ENCODE measurements around the gene ZSWIM1. TPM values are rescaled to one million over a fixed set of nuclear protein-coding genes. Genes with fewer than 3 reads are reported as not detected.

The ZSWIM1 gene
- polyA plus RNA-seq, 3 donors from 2014 or later, result 0.55 to 0.68 TPM; not detected in 1

GRCh38 chr20:45887346-45887715 lies 6.3 kb downstream of the ZSWIM1 start, which contains the start of gene SPATA25:
TSS of gene SPATA25 (minus strand) at chr20:45887622. CDS start at chr20:45887590, 32 bp downstream.
- Mint-ChIP-seq H3K36me3 (peaks cover 0 to 12% (median under 1%) of the 10 kb centered on the region in 3 donors), H3K27ac (no peak within 1 kb of the TSS), H3K4me1 (peaks cover 14 to 17% of the 10 kb centered on the region in 2 donors), H3K9me3 (no peaks in the 10 kb centered on the region), H3K4me3 (no peak within 1 kb of the TSS), H3K27me3 (ENCODE audit: low read depth in 3 of 3) (peaks cover 2 to 3% (median 3%) of the 10 kb centered on the region in 3 donors)
- no peak for DNase-seq

DNA sequence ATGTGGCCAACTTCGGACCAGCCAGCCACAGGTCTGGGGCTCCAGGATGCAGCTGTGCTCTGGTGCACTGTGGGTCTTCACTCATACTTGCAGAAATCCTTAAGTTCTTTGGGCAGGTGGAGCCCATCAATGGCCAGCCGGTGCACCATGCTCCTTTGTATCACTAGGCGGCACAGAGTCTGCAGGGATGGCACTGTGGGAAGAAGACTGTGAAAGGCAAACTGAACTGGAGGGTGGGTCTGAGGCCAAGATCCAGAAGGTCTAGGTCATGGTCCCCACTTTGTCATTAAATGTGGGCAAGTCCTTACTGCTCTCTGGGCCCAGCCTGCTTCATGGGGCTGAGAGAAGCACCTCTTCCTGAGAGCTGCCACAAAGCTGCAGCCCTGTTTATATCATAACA lies 7.7 kb downstream of the ZSWIM1 start:
- DNase-seq, result no peak
- Mint-ChIP-seq H3K4me3 (no peak overlapping the region), H3K4me1 (peaks cover 22% of the 10 kb centered on the region in 2 donors), H3K36me3 (peaks cover 0 to 4% (median 0%) of the 10 kb centered on the region in 3 donors), H3K27ac (no peak overlapping the region), H3K9me3 (no peaks in the 10 kb centered on the region), H3K27me3 (ENCODE audit: low read depth in 3 of 3) (peaks cover 2 to 6% (median 3%) of the 10 kb centered on the region in 3 donors)

GRCh38 chr20:45890077-45890984 lies 9.3 kb downstream of the ZSWIM1 start:
- Mint-ChIP-seq H3K9me3 (no peaks in the 10 kb centered on the region), H3K4me1 (peaks cover 22 to 25% of the 10 kb centered on the region in 2 donors), H3K4me3 (peak overlapping the region; percentile 89 to 93 (median 92)), H3K36me3 (peaks cover 5 to 7% (median 6%) of the 10 kb centered on the region in 3 donors), H3K27me3 (ENCODE audit: low read depth in 3 of 3) (peaks cover 2 to 6% (median 3%) of the 10 kb centered on the region in 3 donors), H3K27ac (peak overlapping the region in 5 of 6 donors; percentile 46 to 76 (median 67))
- DNase-seq, result peak; percentile 43 to 53 (median 52)

GRCh38 chr20:45890985-45891983 lies 10.3 kb downstream of the ZSWIM1 start, which contains the start of the genes CTSA and NEURL2:
TSS of gene CTSA (plus strand) at chr20:45891335. CDS start at chr20:45891569, 234 bp downstream.
TSS of gene NEURL2 (minus strand) at chr20:45891208. CDS start at chr20:45890991, 217 bp downstream.
- peak; percentile 81 to 82 (median 81) for DNase-seq
- Mint-ChIP-seq H3K9me3 (no peaks in the 10 kb centered on the region), H3K4me3 (peak within 1 kb of the TSS; percentile 89 to 93 (median 92)), H3K27ac (peak within 1 kb of the TSS; percentile 62 to 85 (median 74)), H3K27me3 (ENCODE audit: low read depth in 3 of 3) (peaks cover 2 to 6% (median 3%) of the 10 kb centered on the region in 3 donors), H3K36me3 (peaks cover 5 to 7% (median 6%) of the 10 kb centered on the region in 3 donors), H3K4me1 (peaks cover 22 to 25% of the 10 kb centered on the region in 2 donors)

DNA sequence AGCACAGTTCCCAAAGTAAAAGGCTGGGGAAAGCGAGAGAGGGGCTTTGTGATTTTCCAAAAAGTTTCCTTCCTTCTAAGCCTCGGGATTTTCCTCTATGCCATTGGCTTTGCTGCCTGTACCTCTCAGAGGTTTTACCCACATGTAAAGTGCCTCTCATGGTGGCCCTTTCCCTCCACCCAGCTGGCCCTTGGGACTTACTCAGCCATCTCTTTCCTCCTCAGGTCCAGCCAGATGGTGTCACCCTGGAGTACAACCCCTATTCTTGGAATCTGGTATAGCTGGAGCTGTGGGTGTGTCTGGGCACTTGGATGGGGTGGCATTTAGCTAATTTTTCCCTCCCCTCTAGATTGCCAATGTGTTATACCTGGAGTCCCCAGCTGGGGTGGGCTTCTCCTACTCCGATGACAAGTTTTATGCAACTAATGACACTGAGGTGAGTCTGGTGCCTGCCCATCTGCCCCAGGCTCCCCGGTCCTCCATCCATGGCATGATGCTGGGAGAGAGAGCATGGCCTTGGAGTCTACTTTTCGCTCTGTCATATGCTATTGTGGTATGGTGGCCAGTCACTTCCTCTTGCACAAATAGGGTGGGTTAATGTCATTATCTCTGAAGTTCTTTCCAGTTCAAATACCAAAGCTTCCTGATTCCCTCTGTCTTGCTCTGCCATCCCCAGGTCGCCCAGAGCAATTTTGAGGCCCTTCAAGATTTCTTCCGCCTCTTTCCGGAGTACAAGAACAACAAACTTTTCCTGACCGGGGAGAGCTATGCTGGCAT lies 11.2 kb downstream of the ZSWIM1 start:
- peaks cover 22 to 25% of the 10 kb centered on the region in 2 donors for H3K4me1 Mint-ChIP-seq

GRCh38 chr20:45892828-45893500 lies 11.9 kb downstream of the ZSWIM1 start:
- peaks cover 5 to 17% (median 12%) of the 10 kb centered on the region in 3 donors for H3K36me3 Mint-ChIP-seq
- peaks cover 2 to 6% (median 3%) of the 10 kb centered on the region in 3 donors for H3K27me3 Mint-ChIP-seq (ENCODE audit: low read depth in 3 of 3)
- H3K9me3 Mint-ChIP-seq, result no peaks in the 10 kb centered on the region
- DNase-seq, result peak in 2 of 3 donors; percentile 32 to 39
- peak overlapping the region in 4 of 6 donors; percentile 34 to 69 (median 54) for H3K27ac Mint-ChIP-seq
- peak overlapping the region; percentile 80 to 93 (median 89) for H3K4me3 Mint-ChIP-seq
- peaks cover 22 to 25% of the 10 kb centered on the region in 2 donors for H3K4me1 Mint-ChIP-seq

More for the DNA sequence above, 11.2 kb downstream of the ZSWIM1 start:
- no peak for DNase-seq
- peaks cover 2 to 6% (median 3%) of the 10 kb centered on the region in 3 donors for H3K27me3 Mint-ChIP-seq (ENCODE audit: low read depth in 3 of 3)
- peaks cover 5 to 11% (median 7%) of the 10 kb centered on the region in 3 donors for H3K36me3 Mint-ChIP-seq
- H3K9me3 Mint-ChIP-seq, result no peaks in the 10 kb centered on the region
- H3K27ac Mint-ChIP-seq, result peak overlapping the region in 4 of 6 donors; percentile 34 to 69 (median 48)
- peak overlapping the region; percentile 80 to 93 (median 89) for H3K4me3 Mint-ChIP-seq

GRCh38 chr20:45893831-45894230 lies 12.8 kb downstream of the ZSWIM1 start:
- Mint-ChIP-seq H3K27ac (no peak overlapping the region), H3K9me3 (no peaks in the 10 kb centered on the region)

DNA sequence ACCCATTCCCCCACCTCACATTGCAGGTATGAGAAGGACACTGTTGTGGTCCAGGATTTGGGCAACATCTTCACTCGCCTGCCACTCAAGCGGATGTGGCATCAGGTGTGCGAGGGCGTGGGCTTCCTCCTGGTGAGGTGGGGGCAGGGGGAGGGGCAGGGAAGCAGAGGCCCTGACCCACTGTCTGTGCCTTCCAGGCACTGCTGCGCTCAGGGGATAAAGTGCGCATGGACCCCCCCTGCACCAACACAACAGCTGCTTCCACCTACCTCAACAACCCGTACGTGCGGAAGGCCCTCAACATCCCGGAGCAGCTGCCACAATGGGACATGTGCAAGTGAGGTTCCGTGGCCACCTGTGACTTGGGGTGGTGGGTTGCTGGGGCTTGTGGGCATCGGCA lies 13.8 kb downstream of the ZSWIM1 start:
- Mint-ChIP-seq H3K27ac (no peak overlapping the region), H3K27me3 (ENCODE audit: low read depth in 3 of 3) (peaks cover 2 to 6% (median 3%) of the 10 kb centered on the region in 3 donors), H3K4me3 (no peak overlapping the region), H3K4me1 (peaks cover 21 to 25% of the 10 kb centered on the region in 2 donors), H3K9me3 (no peaks in the 10 kb centered on the region), H3K36me3 (peaks cover 5 to 24% (median 12%) of the 10 kb centered on the region in 3 donors)
- DNase-seq, result no peak

More at GRCh38 chr20:45893831-45894230, 12.8 kb downstream of the ZSWIM1 start:
- H3K4me3 Mint-ChIP-seq, result peak overlapping the region in 3 of 5 donors; percentile 45 to 64 (median 50)
- no peak for DNase-seq
- peaks cover 5 to 21% (median 12%) of the 10 kb centered on the region in 3 donors for H3K36me3 Mint-ChIP-seq
- peaks cover 22 to 25% of the 10 kb centered on the region in 2 donors for H3K4me1 Mint-ChIP-seq
- peaks cover 2 to 6% (median 3%) of the 10 kb centered on the region in 3 donors for H3K27me3 Mint-ChIP-seq (ENCODE audit: low read depth in 3 of 3)

DNA sequence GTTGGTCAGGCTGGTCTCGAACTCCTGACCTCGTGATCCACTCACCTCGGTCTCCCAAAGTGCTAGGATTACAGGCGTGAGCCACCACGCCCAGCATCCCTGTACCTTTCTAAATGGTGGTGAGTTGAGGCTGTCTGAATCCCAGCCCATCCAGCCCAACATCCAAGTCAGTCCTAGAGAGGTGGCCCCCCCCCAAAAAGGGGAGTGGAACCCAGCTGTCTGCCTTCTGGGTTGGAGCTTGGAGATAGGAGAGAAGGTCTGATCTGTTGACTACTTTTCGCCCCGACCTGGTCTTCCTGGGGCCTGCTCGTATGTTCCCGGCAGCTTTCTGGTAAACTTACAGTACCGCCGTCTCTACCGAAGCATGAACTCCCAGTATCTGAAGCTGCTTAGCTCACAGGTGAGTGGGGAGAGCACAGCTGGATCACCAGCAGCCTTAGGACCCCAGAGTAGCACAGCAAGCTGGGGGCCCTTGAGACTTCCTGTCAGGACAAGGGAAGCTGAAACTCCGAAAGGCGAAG lies 15.7 kb downstream of the ZSWIM1 start:
- Mint-ChIP-seq H3K27me3 (ENCODE audit: low read depth in 3 of 3) (peaks cover 0 to 3% (median 2%) of the 10 kb centered on the region in 3 donors), H3K4me3 (no peak overlapping the region), H3K4me1 (peaks cover 15 to 16% of the 10 kb centered on the region in 2 donors), H3K9me3 (no peaks in the 10 kb centered on the region), H3K27ac (no peak overlapping the region), H3K36me3 (peaks cover 5 to 24% (median 12%) of the 10 kb centered on the region in 3 donors)
- DNase-seq, result no peak

- Mint-ChIP-seq H3K27me3 (ENCODE audit: low read depth in 3 of 3) (peaks cover 0 to 3% (median 2%) of the 10 kb centered on the region in 3 donors), H3K9me3 (no peaks in the 10 kb centered on the region), H3K36me3 (peaks cover 5 to 24% (median 12%) of the 10 kb centered on the region in 3 donors), H3K4me3 (no peak overlapping the region), H3K4me1 (peaks cover 11% of the 10 kb centered on the region in 2 donors), H3K27ac (no peak overlapping the region)
- no peak for DNase-seq
Observed at GRCh38 chr20:45897289-45897688, 16.3 kb downstream of the ZSWIM1 start.

DNA sequence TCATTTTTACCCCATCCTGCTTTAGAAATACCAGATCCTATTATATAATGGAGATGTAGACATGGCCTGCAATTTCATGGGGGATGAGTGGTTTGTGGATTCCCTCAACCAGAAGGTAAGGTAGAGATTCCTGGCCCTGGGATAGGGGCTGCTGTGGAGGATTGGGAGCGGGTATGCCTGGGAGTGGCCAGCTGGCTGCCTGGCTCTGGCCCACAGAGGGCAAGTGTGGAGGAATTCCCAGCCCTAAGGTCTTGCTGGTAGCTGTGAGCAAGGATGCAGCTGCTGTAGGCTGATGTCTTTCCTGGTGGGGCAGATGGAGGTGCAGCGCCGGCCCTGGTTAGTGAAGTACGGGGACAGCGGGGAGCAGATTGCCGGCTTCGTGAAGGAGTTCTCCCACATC lies 16.7 kb downstream of the ZSWIM1 start:
- H3K4me1 Mint-ChIP-seq, result peaks cover 7% of the 10 kb centered on the region in 2 donors
- H3K4me3 Mint-ChIP-seq, result no peak overlapping the region
- DNase-seq, result no peak
- H3K9me3 Mint-ChIP-seq, result no peaks in the 10 kb centered on the region
- H3K27me3 Mint-ChIP-seq (ENCODE audit: low read depth in 3 of 3), result peaks cover 0 to 2% (median 2%) of the 10 kb centered on the region in 3 donors
- H3K27ac Mint-ChIP-seq, result no peak overlapping the region
- peaks cover 5 to 24% (median 12%) of the 10 kb centered on the region in 3 donors for H3K36me3 Mint-ChIP-seq

Measured in immature natural killer cell (primary cell).